Endodermal cell (in vitro differentiated cells): ENCODE measurements around the gene CROCC2. TPM values are rescaled to one million over a fixed set of nuclear protein-coding genes. Genes with fewer than 3 reads are reported as not detected.

Experiments used
- DNase-seq: peaks from one replicate; pipeline ENCODE4 v3.0.0-alpha.2; 2017
- H3K27ac ChIP-seq: 2 replicates; pipeline ENCODE4 v1.5.1; 2013; ENCODE audit warnings: mild to moderate bottlenecking, low read depth, low read length, moderate library complexity
- H3K27me3 ChIP-seq: 2 replicates; pipeline ENCODE4 v1.6.1; 2013; ENCODE audit warnings: mild to moderate bottlenecking, low read length, moderate library complexity; ENCODE audit not compliant: insufficient read depth, control insufficient read depth, poor library complexity, severe bottlenecking
- H3K36me3 ChIP-seq: 2 replicates; pipeline ENCODE4 v1.7.0; 2013; ENCODE audit warnings: mild to moderate bottlenecking, low read length, moderate library complexity; ENCODE audit not compliant: control insufficient read depth, insufficient read depth
- H3K4me1 ChIP-seq: one replicate; pipeline ENCODE4 v1.7.0; 2013; ENCODE audit warnings: low read length; ENCODE audit not compliant: control insufficient read depth, insufficient read depth
- H3K4me3 ChIP-seq: 2 replicates; pipeline ENCODE4 v1.5.1; 2013; ENCODE audit warnings: mild to moderate bottlenecking, low read length, moderate library complexity
- H3K9ac ChIP-seq: 2 replicates; pipeline ENCODE4 v1.6.1; 2013; ENCODE audit warnings: mild to moderate bottlenecking, low read length, moderate library complexity; ENCODE audit not compliant: poor library complexity, severe bottlenecking; ENCODE audit errors: extremely low read depth
- H3K9me3 ChIP-seq: 2 replicates; pipeline ENCODE4 v1.6.1; 2013; ENCODE audit warnings: mild to moderate bottlenecking, low read length, moderate library complexity; ENCODE audit not compliant: control insufficient read depth
- H3K27ac Mint-ChIP-seq: 2 replicates; pipeline ENCODE4 v1.8.0; 2020; ENCODE audit warnings: mixed read lengths
- H3K27me3 Mint-ChIP-seq: 2 replicates; pipeline ENCODE4 v1.8.0; 2021; ENCODE audit warnings: mild to moderate bottlenecking, mixed read lengths; ENCODE audit not compliant: insufficient read depth
- H3K36me3 Mint-ChIP-seq: 2 replicates; pipeline ENCODE4 v1.8.0; 2020; ENCODE audit warnings: low read depth, mixed read lengths
- H3K4me1 Mint-ChIP-seq: 2 replicates; pipeline ENCODE4 v1.8.0; 2020; ENCODE audit warnings: mixed read lengths
- H3K4me3 Mint-ChIP-seq: 2 replicates; pipeline ENCODE4 v1.8.0; 2020; ENCODE audit warnings: mild to moderate bottlenecking, moderate library complexity, mixed read lengths
- H3K9me3 Mint-ChIP-seq: 2 replicates; pipeline ENCODE4 v1.8.0; 2020; ENCODE audit warnings: mild to moderate bottlenecking, mixed read lengths
- WGBS, 2 experiments: methylation state at CpG; one replicate each; pipeline versions ENCODE4 v1.1.5 to v1.1.7; 2013; ENCODE audit warnings: missing lambda C conversion rate in 2 of 2, mixed read lengths in 1 of 2; ENCODE audit not compliant: insufficient coverage in 1 of 2, insufficient read length in 1 of 2; 5-methylcytosine and 5-hydroxymethylcytosine counted together
- total RNA-seq, 2 donors: library from RNA; stranded (reverse); fragmentation: NEBNext Ultra II Directional in 1 of 2; extraction: Animal tissue kit (Norgen Biotek cat#: 25700) in 1 of 2; gene quantifications; 2 replicates in 1 of 2; 3 replicates in 1 of 2; pipeline ENCODE4 v1.2.1, GENCODE V29; 2021
- TF ChIP-seq, protein P1 (sequence below): fragments of 200-600 bp; sonication (generic); conservative IDR thresholded peaks from 2 replicates; pipeline ENCODE4 v1.5.0; 2021; ENCODE audit warnings: antibody characterized with exemption, mild to moderate bottlenecking

The CROCC2 gene
- total RNA-seq, 2 donors from 2014 or later: not detected

DNA sequence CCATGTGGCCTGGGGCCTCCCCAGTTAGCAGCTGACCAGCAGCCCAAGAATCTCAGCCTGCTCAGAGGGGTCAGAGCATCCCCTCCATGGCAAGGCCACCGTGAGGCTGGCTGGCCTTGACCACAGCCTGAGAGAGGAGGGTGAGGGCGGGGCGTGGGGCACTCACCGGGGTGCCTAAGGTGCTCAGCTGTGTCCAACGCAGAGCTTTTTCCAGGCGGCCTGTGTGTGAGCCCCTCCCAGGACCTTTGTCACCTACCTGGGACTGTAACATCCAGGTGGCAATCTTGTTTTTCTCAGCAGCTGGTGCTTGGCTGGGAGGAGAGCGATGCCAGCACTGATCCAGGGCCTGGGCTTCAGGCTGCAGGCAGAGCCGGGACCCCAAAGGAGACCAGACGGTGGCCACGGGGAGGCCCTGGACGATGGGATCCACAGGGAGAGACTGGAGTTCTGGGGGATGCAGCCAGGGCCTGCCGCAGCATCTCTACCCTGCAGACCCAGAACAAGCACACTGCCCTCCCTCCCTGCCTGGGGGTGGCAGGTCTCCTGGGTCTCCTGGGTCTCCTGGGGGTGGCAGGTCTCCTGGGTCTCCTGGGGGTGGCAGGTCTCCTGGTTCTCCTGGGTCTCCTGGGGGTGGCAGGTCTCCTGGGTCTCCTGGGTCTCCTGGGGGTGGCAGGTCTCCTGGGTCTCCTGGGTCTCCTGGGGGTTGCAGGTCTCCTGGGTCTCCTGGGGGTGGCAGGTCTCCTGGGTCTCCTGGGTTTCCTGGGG lies 104.6 kb downstream of the CROCC2 start:
- H3K27ac Mint-ChIP-seq: peak overlapping the region; percentile 88
- peaks cover 8% of the 10 kb centered on the region for H3K9me3 ChIP-seq
- peaks cover 8% of the 10 kb centered on the region for H3K9me3 Mint-ChIP-seq
- H3K36me3 ChIP-seq: no peaks in the 10 kb centered on the region
- no peak for DNase-seq
- no peaks in the 10 kb centered on the region for H3K36me3 Mint-ChIP-seq
- no peak overlapping the region for H3K4me3 ChIP-seq
- 83 to 87% methylated on average over 5 to 12 of the region's 12 CpGs for WGBS, 2 experiments
- H3K4me1 Mint-ChIP-seq: peaks cover 10% of the 10 kb centered on the region
- peak overlapping the region; percentile 33 for H3K4me3 Mint-ChIP-seq
- TF ChIP-seq, protein P1, sequence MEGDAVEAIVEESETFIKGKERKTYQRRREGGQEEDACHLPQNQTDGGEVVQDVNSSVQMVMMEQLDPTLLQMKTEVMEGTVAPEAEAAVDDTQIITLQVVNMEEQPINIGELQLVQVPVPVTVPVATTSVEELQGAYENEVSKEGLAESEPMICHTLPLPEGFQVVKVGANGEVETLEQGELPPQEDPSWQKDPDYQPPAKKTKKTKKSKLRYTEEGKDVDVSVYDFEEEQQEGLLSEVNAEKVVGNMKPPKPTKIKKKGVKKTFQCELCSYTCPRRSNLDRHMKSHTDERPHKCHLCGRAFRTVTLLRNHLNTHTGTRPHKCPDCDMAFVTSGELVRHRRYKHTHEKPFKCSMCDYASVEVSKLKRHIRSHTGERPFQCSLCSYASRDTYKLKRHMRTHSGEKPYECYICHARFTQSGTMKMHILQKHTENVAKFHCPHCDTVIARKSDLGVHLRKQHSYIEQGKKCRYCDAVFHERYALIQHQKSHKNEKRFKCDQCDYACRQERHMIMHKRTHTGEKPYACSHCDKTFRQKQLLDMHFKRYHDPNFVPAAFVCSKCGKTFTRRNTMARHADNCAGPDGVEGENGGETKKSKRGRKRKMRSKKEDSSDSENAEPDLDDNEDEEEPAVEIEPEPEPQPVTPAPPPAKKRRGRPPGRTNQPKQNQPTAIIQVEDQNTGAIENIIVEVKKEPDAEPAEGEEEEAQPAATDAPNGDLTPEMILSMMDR: no peak
- no peak overlapping the region for H3K9ac ChIP-seq
- peaks cover 2% of the 10 kb centered on the region for H3K27me3 Mint-ChIP-seq
- H3K27ac ChIP-seq: no peak overlapping the region
- peaks cover 8% of the 10 kb centered on the region for H3K4me1 ChIP-seq
- H3K27me3 ChIP-seq: no peaks in the 10 kb centered on the region

DNA sequence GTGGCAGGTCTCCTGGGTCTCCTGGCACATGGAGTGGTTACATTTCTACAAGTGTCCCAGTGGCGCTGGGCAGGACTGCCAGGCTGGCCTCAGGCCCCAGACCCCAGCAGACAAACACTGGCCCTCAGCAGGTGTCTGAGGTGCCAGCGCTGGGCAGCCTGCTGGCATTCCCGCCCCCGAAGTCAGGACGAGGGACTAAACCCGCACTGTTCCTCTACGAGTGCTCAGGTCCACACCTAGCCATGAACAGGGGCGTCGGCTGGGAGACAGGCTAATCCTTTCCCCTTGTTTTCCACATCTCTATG lies 105.1 kb downstream of the CROCC2 start:
- TF ChIP-seq, protein P1: no peak
- H3K27ac Mint-ChIP-seq: no peak overlapping the region
- H3K36me3 ChIP-seq: no peaks in the 10 kb centered on the region
- H3K4me1 ChIP-seq: peaks cover 8% of the 10 kb centered on the region
- H3K9ac ChIP-seq: no peak overlapping the region
- DNase-seq: peak; percentile 35
- H3K36me3 Mint-ChIP-seq: no peaks in the 10 kb centered on the region
- no peak overlapping the region for H3K4me3 ChIP-seq
- H3K4me1 Mint-ChIP-seq: peaks cover 10% of the 10 kb centered on the region
- H3K9me3 Mint-ChIP-seq: peaks cover 3% of the 10 kb centered on the region
- H3K27ac ChIP-seq: no peak overlapping the region
- H3K4me3 Mint-ChIP-seq: no peak overlapping the region
- H3K27me3 Mint-ChIP-seq: peaks cover 2% of the 10 kb centered on the region
- no peaks in the 10 kb centered on the region for H3K27me3 ChIP-seq
- H3K9me3 ChIP-seq: peaks cover 4% of the 10 kb centered on the region
- 90 to 95% methylated on average over 9 of the region's 9 CpGs for WGBS, 2 experiments

- WGBS, 2 experiments: 92 to 93% methylated on average over 20 to 29 of the region's 29 CpGs
- Histone ChIP-seq H3K9me3 (no peaks in the 10 kb centered on the region), H3K4me3 (no peak overlapping the region), H3K9ac (no peak overlapping the region), H3K4me1 (peaks cover 8% of the 10 kb centered on the region), H3K36me3 (no peaks in the 10 kb centered on the region), H3K27ac (no peak overlapping the region), H3K27me3 (no peaks in the 10 kb centered on the region)
- Mint-ChIP-seq H3K9me3 (no peaks in the 10 kb centered on the region), H3K4me1 (peaks cover 10% of the 10 kb centered on the region), H3K36me3 (no peaks in the 10 kb centered on the region), H3K4me3 (no peak overlapping the region), H3K27me3 (peaks cover 2% of the 10 kb centered on the region), H3K27ac (no peak overlapping the region)
- TF ChIP-seq, protein P1: no peak
- DNase-seq: peak; percentile 47
Measured at GRCh38 chr2:241011751-241012510, 105.8 kb downstream of the CROCC2 start.
